ENCODE data around the gene TSPAN2. TPM values are rescaled to one million over a fixed set of nuclear protein-coding genes. Genes with fewer than 3 reads are reported as not detected.

Gene TSPAN2
- total and polyA plus RNA-seq, 2 donors = 3.2 to 4.5 TPM

DNA sequence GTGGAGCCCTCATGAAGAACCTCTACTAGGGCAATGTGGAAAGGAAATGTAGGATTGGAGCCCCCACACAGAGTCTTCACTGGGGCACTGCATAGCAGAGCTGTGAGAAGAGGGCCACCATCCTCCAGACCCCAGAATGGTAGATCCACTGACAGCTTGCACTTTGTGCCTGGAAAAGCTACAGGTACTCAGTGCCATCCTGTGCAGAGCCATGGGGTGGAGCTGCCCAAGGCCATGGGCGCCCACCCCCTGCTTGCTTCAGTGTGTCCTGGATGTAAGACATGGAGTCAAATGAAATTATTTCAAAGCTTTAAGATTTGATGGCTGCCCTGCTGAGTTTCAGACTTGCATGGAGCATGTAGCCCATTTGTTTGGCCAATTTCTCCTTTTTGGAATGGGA, 76.9 kb downstream of the TSPAN2 start:
- no peaks in the 10 kb centered on the region for H3K27me3 ChIP-seq (ENCODE audit: control insufficient read depth in 2 of 2, insufficient read depth in 1 of 2, low read length in 1 of 2)
- no peak overlapping the region for H3K4me3 ChIP-seq (ENCODE audit: low read length in 2 of 2)
- 90% methylated on average over 1 of the region's 1 CpG for WGBS
- H3K4me1 ChIP-seq (ENCODE audit: control insufficient read depth in 2 of 2, insufficient read depth in 2 of 2, low read length in 2 of 2) = no peaks in the 10 kb centered on the region
- H3K9me3 ChIP-seq (ENCODE audit: control insufficient read depth in 2 of 2, insufficient read depth in 1 of 2, low read length in 1 of 2) = no peaks in the 10 kb centered on the region
- no peak overlapping the region for H3K27ac ChIP-seq (ENCODE audit: low read depth in 1 of 2, low read length in 1 of 2)
- H3K36me3 ChIP-seq (ENCODE audit: control insufficient read depth in 2 of 2, insufficient read depth in 2 of 2, low read length in 1 of 2) = no peaks in the 10 kb centered on the region
- no peak for DNase-seq (ENCODE audit: low read depth in 6 of 9, low spot score in 9 of 9)

GRCh38 chr1:115012006-115012405, 77.3 kb downstream of the TSPAN2 start:
- Histone ChIP-seq H3K4me3 (ENCODE audit: low read length in 2 of 2) (no peak overlapping the region), H3K27me3 (ENCODE audit: control insufficient read depth in 2 of 2, insufficient read depth in 1 of 2, low read length in 1 of 2) (no peaks in the 10 kb centered on the region), H3K36me3 (ENCODE audit: control insufficient read depth in 2 of 2, insufficient read depth in 2 of 2, low read length in 1 of 2) (no peaks in the 10 kb centered on the region), H3K4me1 (ENCODE audit: control insufficient read depth in 2 of 2, insufficient read depth in 2 of 2, low read length in 2 of 2) (no peaks in the 10 kb centered on the region), H3K27ac (ENCODE audit: low read depth in 1 of 2, low read length in 1 of 2) (no peak overlapping the region), H3K9me3 (ENCODE audit: control insufficient read depth in 2 of 2, insufficient read depth in 1 of 2, low read length in 1 of 2) (no peaks in the 10 kb centered on the region)
- no peak for DNase-seq (ENCODE audit: low read depth in 6 of 9, low spot score in 9 of 9)
- WGBS = 95% methylated on average over 1 of the region's 1 CpG

DNA sequence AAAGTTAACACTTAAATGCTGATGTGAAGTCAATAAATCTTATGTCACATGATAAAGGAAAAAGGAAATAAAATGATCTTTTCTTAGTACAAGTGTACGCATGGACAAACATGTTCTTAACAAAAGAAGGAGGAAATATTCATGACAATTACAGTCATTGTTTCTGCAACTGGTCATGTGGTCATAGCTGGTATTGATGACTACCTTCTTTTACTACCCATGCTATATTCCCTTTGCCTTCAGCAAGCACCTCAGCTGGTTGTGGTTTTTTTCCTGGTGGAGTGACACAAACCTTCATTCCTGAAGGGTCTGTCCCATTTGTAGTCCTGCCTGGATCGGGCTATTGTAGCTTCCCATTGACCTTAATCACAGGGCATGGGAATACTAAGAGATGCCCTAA, 83.1 kb downstream of the TSPAN2 start:
- no peaks in the 10 kb centered on the region for H3K4me1 ChIP-seq (ENCODE audit: control insufficient read depth in 2 of 2, insufficient read depth in 2 of 2, low read length in 2 of 2)
- no peak for DNase-seq (ENCODE audit: low read depth in 6 of 9, low spot score in 9 of 9)
- no peaks in the 10 kb centered on the region for H3K36me3 ChIP-seq (ENCODE audit: control insufficient read depth in 2 of 2, insufficient read depth in 2 of 2, low read length in 1 of 2)
- WGBS = 91% methylated on average over 2 of the region's 2 CpGs
- H3K4me3 ChIP-seq (ENCODE audit: low read length in 2 of 2) = no peak overlapping the region
- no peaks in the 10 kb centered on the region for H3K27me3 ChIP-seq (ENCODE audit: control insufficient read depth in 2 of 2, insufficient read depth in 1 of 2, low read length in 1 of 2)
- H3K27ac ChIP-seq (ENCODE audit: low read depth in 1 of 2, low read length in 1 of 2) = no peak overlapping the region
- no peaks in the 10 kb centered on the region for H3K9me3 ChIP-seq (ENCODE audit: control insufficient read depth in 2 of 2, insufficient read depth in 1 of 2, low read length in 1 of 2)

Other genes starting within 250 kb of the TSPAN2 start
- gene SYCP1, start 234.6 kb downstream of the TSPAN2 start, total RNA-seq = 0.05 TPM
- gene SYCP1, start 234.6 kb downstream of the TSPAN2 start, polyA plus RNA-seq = 0.07 TPM
- gene TSHB, start 59.7 kb downstream of the TSPAN2 start, total RNA-seq = not detected
- 0.11 TPM for gene TSHB, start 59.7 kb downstream of the TSPAN2 start, polyA plus RNA-seq
- gene NGF, start 248.7 kb upstream of the TSPAN2 start, total RNA-seq = 0.47 TPM
- 1.1 TPM for gene NGF, start 248.7 kb upstream of the TSPAN2 start, polyA plus RNA-seq